Testis (tissue), 5 donors: Measurements from ENCODE around the gene ZBED2. TPM values are rescaled to one million over a fixed set of nuclear protein-coding genes. Genes with fewer than 3 reads are reported as not detected.
"Not testable (repeated sequence)": the region's sequence is repeated elsewhere in the genome, so short reads cannot be mapped to it uniquely, and the experiment has no call there.

Source experiments
- DNase-seq: peaks from one replicate; pipeline ENCODE4 v3.0.0-alpha.2; 2019
- H3K27ac ChIP-seq, 2 donors: fragments of 200-600 bp; sonication (generic); one replicate each; pipeline ENCODE4 v1.5.1; 2019
- H3K27me3 ChIP-seq: fragments of 200-600 bp; sonication (generic); one replicate; pipeline ENCODE4 v1.5.1; 2019
- H3K36me3 ChIP-seq: fragments of 200-600 bp; sonication (generic); one replicate; pipeline ENCODE4 v1.5.1; 2017; ENCODE audit warnings: low read depth; ENCODE audit errors: missing control alignments
- H3K4me1 ChIP-seq: fragments of 200-600 bp; sonication (generic); one replicate; pipeline ENCODE4 v1.5.1; 2019
- H3K4me3 ChIP-seq, 2 donors: fragments of 200-600 bp; sonication (generic); one replicate each; pipeline ENCODE4 v1.5.1; 2017 to 2019
- H3K9me3 ChIP-seq: fragments of 200-600 bp; sonication (generic); one replicate; pipeline ENCODE4 v1.5.1; 2017
- CTCF ChIP-seq, 3 experiments: fragments of 450-650 bp in 2 of 3; fragments of 200-600 bp in 1 of 3; sonication (generic) in 1 of 3; IDR thresholded peaks; one replicate each; pipeline ENCODE4 v1.5.1; 2016 to 2019; ENCODE audit warnings: antibody characterized with exemption in 3 of 3, mild to moderate bottlenecking in 2 of 3, moderate library complexity in 1 of 3
- POLR2A ChIP-seq: fragments of 450-650 bp; IDR thresholded peaks from one replicate; pipeline ENCODE4 v1.6.1; 2017; ENCODE audit warnings: antibody characterized with exemption, mild to moderate bottlenecking, moderate library complexity
- WGBS, 2 donors: methylation state at CpG; one replicate each; pipeline ENCODE4 v1.1.5; 2018; 5-methylcytosine and 5-hydroxymethylcytosine counted together
- intact Hi-C: fragments of 100-400 bp; cut with DNase I; formaldehyde crosslinking; loops from one replicate; pipeline ENCODE4 v1.15.1; 2023; ENCODE audit warnings: low total_unique reads
- long read RNA-seq, 2 donors: transcript quantifications; one replicate each; lab custom pipeline, GENCODE V29; 2026
- polyA plus RNA-seq: library from polyadenylated mRNA; stranded (reverse); fragments of 350-450 nt; fragmentation: Illumina TruSeq; extraction: RNeasy Lipid Tissue Mini Kit (QIAGEN cat#74804); gene quantifications from one replicate; pipeline ENCODE4 v1.2.3, GENCODE V29; 2014; ENCODE audit warnings: low read depth, low replicate concordance; ENCODE audit not compliant: insufficient read depth
- total RNA-seq, 2 donors: library from RNA; depleted of rRNA; stranded (reverse); fragments of >200 nt; gene quantifications; one replicate each; pipeline ENCODE4 v1.2.3, GENCODE V29; 2016

ZBED2 gene
- total RNA-seq (not detected), polyA plus RNA-seq (2.0 TPM)
- long read RNA-seq, donor 1, result 0 reads
- long read RNA-seq, donor 2, result 0 reads

GRCh38 chr3:111595232-111595631, at the start of gene ZBED2:
Gene ZBED2 (minus strand): TSS chr3:111595346. CDS start chr3:111594201, 1,145 bp downstream.
- no peak for TF ChIP-seq CTCF (IDR thresholded peaks at IDR 0.05)
- TF ChIP-seq POLR2A, result no peak
- intact Hi-C loops, result no loop called here
- DNase-seq, result no peak
- no peaks in the 10 kb centered on the region for H3K36me3 ChIP-seq
- no peaks in the 10 kb centered on the region for H3K27me3 ChIP-seq
- H3K27ac ChIP-seq, result no peak within 1 kb of the TSS
- WGBS, 2 donors, result 93 to 94% methylated on average over 2 of the region's 2 CpGs
- no peaks in the 10 kb centered on the region for H3K9me3 ChIP-seq
- no peaks in the 10 kb centered on the region for H3K4me1 ChIP-seq
- H3K4me3 ChIP-seq, result no peak within 1 kb of the TSS

GRCh38 chr3:111639316-111639715, 44.2 kb upstream of the ZBED2 start:
- WGBS, 2 donors, result 83 to 94% methylated on average over 2 to 4 of the region's 4 CpGs
- Histone ChIP-seq H3K9me3 (no peaks in the 10 kb centered on the region), H3K4me3 (no peak overlapping the region), H3K27me3 (no peaks in the 10 kb centered on the region), H3K4me1 (no peaks in the 10 kb centered on the region), H3K36me3 (no peaks in the 10 kb centered on the region), H3K27ac (no peak overlapping the region)
- intact Hi-C loops, result no loop called here
- TF ChIP-seq POLR2A (no peak), CTCF (IDR thresholded peaks at IDR 0.05) (no peak)
- no peak for DNase-seq

- Histone ChIP-seq H3K4me3 (no peak overlapping the region), H3K9me3 (no peaks in the 10 kb centered on the region), H3K36me3 (no peaks in the 10 kb centered on the region), H3K27ac (no peak overlapping the region), H3K4me1 (no peaks in the 10 kb centered on the region), H3K27me3 (no peaks in the 10 kb centered on the region)
- WGBS, 2 donors, result 67 to 70% methylated on average over 4 of the region's 4 CpGs
- no peak for DNase-seq
- intact Hi-C loops, result no loop called here
- TF ChIP-seq CTCF (IDR thresholded peaks at IDR 0.05) (no peak), POLR2A (no peak)
Observed at GRCh38 chr3:111636366-111636885, 41.3 kb upstream of the ZBED2 start.

- TF ChIP-seq CTCF (IDR thresholded peaks at IDR 0.05), result no peak
- no peak for TF ChIP-seq POLR2A
- 78 to 81% methylated on average over 2 of the region's 2 CpGs for WGBS, 2 donors
- no peak overlapping the region for H3K27ac ChIP-seq
- DNase-seq, result no peak
- H3K9me3 ChIP-seq, result no peaks in the 10 kb centered on the region
- intact Hi-C loops, result no loop called here
- no peak overlapping the region for H3K4me3 ChIP-seq
- H3K27me3 ChIP-seq, result no peaks in the 10 kb centered on the region
- H3K4me1 ChIP-seq, result no peaks in the 10 kb centered on the region
- no peaks in the 10 kb centered on the region for H3K36me3 ChIP-seq
Observed at GRCh38 chr3:111635403-111635802, 40.3 kb upstream of the ZBED2 start.

GRCh38 chr3:111630638-111631037, 35.5 kb upstream of the ZBED2 start:
- not testable (repeated sequence) for DNase-seq

GRCh38 chr3:111629018-111629417, 33.9 kb upstream of the ZBED2 start:
- H3K27me3 ChIP-seq, H3K9me3 ChIP-seq, H3K4me3 ChIP-seq, intact Hi-C loops, H3K36me3 ChIP-seq, DNase-seq, H3K27ac ChIP-seq, H3K4me1 ChIP-seq: not testable (repeated sequence)
- 91 to 95% methylated on average over 1 of the region's 1 CpG for WGBS, 2 donors

More at GRCh38 chr3:111630638-111631037, 35.5 kb upstream of the ZBED2 start:
- H3K27ac ChIP-seq, H3K27me3 ChIP-seq, H3K4me1 ChIP-seq, intact Hi-C loops, H3K9me3 ChIP-seq, H3K36me3 ChIP-seq, H3K4me3 ChIP-seq: not testable (repeated sequence)
